Heart left ventricle (tissue), 16 donors: Measurements from ENCODE around the gene MALSU1. TPM values are rescaled to one million over a fixed set of nuclear protein-coding genes. Genes with fewer than 3 reads are reported as not detected.

Source experiments
- ATAC-seq, 4 donors: fragments of 200-7000 bp; cut with Tn5 transposase; one replicate each; pipeline ENCODE4 v1.9.1; 2020 to 2022; ENCODE audit warnings: moderate library complexity in 4 of 4, mild to moderate bottlenecking in 3 of 4, moderate number of reproducible peaks in 1 of 4
- DNase-seq, 5 donors: peaks; one replicate each; pipeline ENCODE4 v3.0.0-alpha.2; 2020
- H3K27ac ChIP-seq, 12 donors: fragments of 200-600 bp; sonication (generic) in 4 of 12; one replicate each; pipeline versions ENCODE4 v1.5.0 to v1.8.0; 2016 to 2022; ENCODE audit warnings: mild to moderate bottlenecking in 2 of 12
- H3K27me3 ChIP-seq, 9 donors: fragments of 200-600 bp; sonication (generic) in 2 of 9; one replicate each; pipeline versions ENCODE4 v1.5.1 to v1.8.0; 2016 to 2022; ENCODE audit warnings: mild to moderate bottlenecking in 3 of 9
- H3K36me3 ChIP-seq, 9 donors: fragments of 200-600 bp; sonication (generic) in 2 of 9; one replicate each; pipeline versions ENCODE4 v1.5.0 to v1.8.0; 2018 to 2022; ENCODE audit warnings: mild to moderate bottlenecking in 2 of 9
- H3K4me1 ChIP-seq, 12 donors: fragments of 200-600 bp; sonication (generic) in 4 of 12; one replicate each; pipeline versions ENCODE4 v1.5.0 to v1.8.0; 2016 to 2022; ENCODE audit warnings: mild to moderate bottlenecking in 3 of 12
- H3K4me3 ChIP-seq, 12 donors: fragments of 200-600 bp; sonication (generic) in 4 of 12; one replicate each; pipeline versions ENCODE4 v1.5.0 to v1.8.0; 2017 to 2022; ENCODE audit warnings: mild to moderate bottlenecking in 9 of 12, moderate library complexity in 4 of 12
- H3K9me3 ChIP-seq, 12 donors: fragments of 200-600 bp; sonication (generic) in 4 of 12; one replicate each; pipeline versions ENCODE4 v1.5.0 to v1.8.0; 2016 to 2022; ENCODE audit warnings: mild to moderate bottlenecking in 1 of 12
- CTCF ChIP-seq, 12 donors: fragments of 200-600 bp; sonication (generic) in 4 of 12; IDR thresholded peaks; one replicate each; pipeline versions ENCODE4 v1.5.0 to v1.8.0; 2018 to 2022; ENCODE audit warnings: antibody characterized with exemption in 12 of 12, mild to moderate bottlenecking in 5 of 12
- POLR2A ChIP-seq, 2 donors: fragments of 450-650 bp; IDR thresholded peaks; one replicate each; pipeline ENCODE4 v1.6.1; 2017; ENCODE audit warnings: antibody characterized with exemption in 2 of 2, mild to moderate bottlenecking in 2 of 2, moderate library complexity in 2 of 2
- WGBS, 4 donors: extraction: QIAGEN DNeasy Blood & Tissue Kit in 2 of 4; methylation state at CpG; one replicate each; pipeline versions ENCODE4 v1.1.5 to v1.1.7; 2013 to 2018; 5-methylcytosine and 5-hydroxymethylcytosine counted together
- intact Hi-C, 10 donors: fragments of 100-400 bp; cut with DNase I; formaldehyde crosslinking; loops; one replicate each; pipeline versions ENCODE4 v1.11.1 to v1.14.2; 2022
- polyA plus RNA-seq, 2 donors: library from polyadenylated mRNA; stranded (reverse); fragments of 200-250 nt; gene quantifications; one replicate each; pipeline ENCODE4 v1.2.3, GENCODE V29; 2013
- total RNA-seq, 9 donors: library from RNA; depleted of rRNA in 2 of 9; stranded (reverse); fragments of >200 nt in 2 of 9; fragmentation: NEBNext Ultra II Directional in 3 of 9; extraction: Animal tissue kit (Norgen Biotek cat#: 25700) in 3 of 9; gene quantifications; one replicate each; pipeline versions ENCODE4 v1.1.0 to v1.2.4, GENCODE V29; 2016 to 2023
- donor health status: ischemic (EF 13 %, LVEDD 7.1; RV severe dilation, severe dysfunction).
- donor health status: healthy with polysubstance abuse.
- donor health status: DM: no; HTN: yes; CAD: no.
- donor health status: DM: no; HTN: no; CAD: no.
- donor health status: ischemic (EF 25% LVEDD 6.9; RV normal size, moderate dysfunction).
- donor health status: ischemic (EF 25% LVEDD 5.7; RV mildly dilated, moderate dysfunction).
- donor health status: healthy.
- donor health status: DM: yes; HTN: yes; CAD: no.
- donor health status: ischemic (EF 35%, LVEDD 5.7; RV mildly dilated, moderate dysfunction).
- donor health status: nonischemic (EF 11% LVEDD 7.7; RV severe dilation, severe dysfunction).
- donor health status: DM: yes; HTN: yes; CAD: no.
- donor health status: PGD.
- donor health status: ischemic (EF 29% LVEDD 5.4; RV normal size, mild dysfunction).
- donor health status: nonischemic (EF 23%, LVEDD 6.1; RV moderate dilation, normal function).

The MALSU1 gene
- total and polyA plus RNA-seq, 11 donors = 40.3 to 128 (median 104) TPM

DNA sequence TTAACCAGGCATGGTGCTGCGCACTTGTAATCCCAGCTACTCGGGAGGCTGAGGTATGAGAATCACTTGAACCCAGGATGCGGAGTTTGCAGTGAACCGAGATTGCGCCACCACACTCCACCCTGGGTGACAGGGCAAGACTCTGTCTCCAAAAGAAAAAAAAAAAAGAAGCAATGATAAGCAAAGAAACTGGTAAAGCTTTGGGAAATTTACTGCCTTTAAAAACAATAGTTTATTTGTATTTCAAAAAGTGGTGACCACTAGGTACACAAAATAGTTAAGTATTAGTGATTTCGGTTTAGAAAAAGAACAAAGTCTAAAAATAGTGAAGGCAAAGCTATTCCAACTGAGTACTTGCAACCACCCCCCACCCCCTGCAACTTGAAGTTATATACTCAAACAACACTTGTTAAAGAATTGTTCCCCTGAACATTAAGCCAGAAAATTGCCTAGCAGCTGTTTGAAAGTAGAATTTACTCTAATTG, 37.7 kb downstream of the MALSU1 start:
- Histone ChIP-seq H3K4me3 (no peak overlapping the region), H3K9me3 (peaks cover 0 to 5% (median 0%) of the 10 kb centered on the region in 12 donors), H3K36me3 (no peaks in the 10 kb centered on the region), H3K27ac (no peak overlapping the region), H3K27me3 (no peaks in the 10 kb centered on the region), H3K4me1 (peaks cover 0 to 44% (median 19%) of the 10 kb centered on the region in 12 donors)
- WGBS, 4 donors = 87 to 93% (median 88%) methylated on average over 6 of the region's 6 CpGs
- no peak for ATAC-seq
- no peak for DNase-seq
- TF ChIP-seq POLR2A (IDR thresholded peaks at IDR 0.05) (no peak), CTCF (IDR thresholded peaks at IDR 0.05) (no peak)
- intact Hi-C loops = no loop called here

DNA sequence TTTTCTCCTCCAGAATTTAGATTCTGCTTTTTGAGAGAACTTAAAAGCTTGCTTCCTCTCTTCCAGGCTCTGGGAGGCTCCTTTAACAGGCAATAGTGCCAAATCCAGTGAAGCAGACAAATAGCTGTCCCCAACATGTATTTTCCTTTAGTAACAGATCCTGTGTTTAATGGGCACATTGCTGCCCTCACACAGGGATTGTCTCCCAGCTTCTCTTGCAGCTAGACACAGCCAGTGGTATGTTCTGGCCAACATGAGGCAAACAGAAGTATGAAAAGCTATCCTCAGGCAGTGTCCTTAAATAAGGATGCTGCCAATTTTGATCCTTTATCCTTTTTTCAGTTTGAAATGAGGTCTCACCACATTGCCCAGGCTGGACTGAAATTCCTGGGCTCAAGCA, 38.2 kb downstream of the MALSU1 start:
- no peak for TF ChIP-seq CTCF (IDR thresholded peaks at IDR 0.05)
- no peak for TF ChIP-seq POLR2A (IDR thresholded peaks at IDR 0.05)
- intact Hi-C loops = no loop called here

GRCh38 chr7:23338439-23338838, 39.3 kb downstream of the MALSU1 start:
- no peak overlapping the region for H3K27ac ChIP-seq
- peaks cover 0 to 3% (median 0%) of the 10 kb centered on the region in 9 donors for H3K27me3 ChIP-seq
- DNase-seq (no peak), ATAC-seq (no peak)
- H3K4me1 ChIP-seq = peaks cover 0 to 29% (median 15%) of the 10 kb centered on the region in 12 donors
- WGBS, 4 donors = 83 to 94% (median 92%) methylated on average over 2 of the region's 2 CpGs
- H3K4me3 ChIP-seq = no peak overlapping the region
- TF ChIP-seq POLR2A (IDR thresholded peaks at IDR 0.05) (no peak), CTCF (IDR thresholded peaks at IDR 0.05) (no peak)
- intact Hi-C loops = no loop called here
- no peaks in the 10 kb centered on the region for H3K36me3 ChIP-seq
- H3K9me3 ChIP-seq = peaks cover 0 to 5% (median 0%) of the 10 kb centered on the region in 12 donors

More for the DNA sequence above, 38.2 kb downstream of the MALSU1 start:
- Histone ChIP-seq H3K9me3 (peaks cover 0 to 5% (median 0%) of the 10 kb centered on the region in 12 donors), H3K4me3 (no peak overlapping the region), H3K36me3 (no peaks in the 10 kb centered on the region), H3K27ac (no peak overlapping the region), H3K27me3 (no peaks in the 10 kb centered on the region), H3K4me1 (peaks cover 0 to 39% (median 19%) of the 10 kb centered on the region in 12 donors)
- no peak for ATAC-seq
- no peak for DNase-seq

DNA sequence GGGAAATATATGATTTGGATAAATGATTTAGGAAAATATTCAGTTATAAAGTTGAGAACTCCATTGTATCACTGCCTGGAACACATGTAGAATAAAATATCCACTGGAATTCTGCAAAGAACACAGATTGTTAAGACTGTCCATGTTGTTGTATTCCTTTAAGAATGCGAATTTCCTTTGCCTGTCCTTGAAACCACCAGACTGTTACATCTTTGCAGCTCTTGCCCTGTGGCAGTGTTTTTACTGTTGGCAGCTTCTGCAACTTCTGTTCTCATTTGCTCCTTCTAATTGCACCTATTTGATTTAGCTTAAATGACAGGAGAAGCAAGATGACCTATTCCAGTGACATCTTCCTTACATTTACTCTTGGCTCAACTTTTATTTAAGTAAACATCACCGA, 39.7 kb downstream of the MALSU1 start:
- Histone ChIP-seq H3K4me1 (peaks cover 0 to 24% (median 13%) of the 10 kb centered on the region in 12 donors), H3K4me3 (no peak overlapping the region), H3K27me3 (peaks cover 0 to 4% (median 0%) of the 10 kb centered on the region in 9 donors), H3K27ac (no peak overlapping the region), H3K9me3 (peaks cover 0 to 5% (median 0%) of the 10 kb centered on the region in 12 donors), H3K36me3 (no peaks in the 10 kb centered on the region)
- no peak for ATAC-seq
- WGBS, 4 donors = 62 to 77% (median 70%) methylated on average over 2 of the region's 2 CpGs
- TF ChIP-seq CTCF (IDR thresholded peaks at IDR 0.05) (no peak), POLR2A (IDR thresholded peaks at IDR 0.05) (no peak)
- DNase-seq = no peak
- intact Hi-C loops = no loop called here
